ENCODE results near the gene DAPK1. TPM values are rescaled to one million over a fixed set of nuclear protein-coding genes. Genes with fewer than 3 reads are reported as not detected.

The DAPK1 gene
- total RNA-seq, 1 donor from 2014 or later, result 29.5 TPM

- H3K4me3 ChIP-seq, result no peak overlapping the region
- Mint-ChIP-seq H3K4me3 (no peak overlapping the region), H3K36me3 (peaks cover 41% of the 10 kb centered on the region), H3K4me1 (no peaks in the 10 kb centered on the region), H3K27me3 (ENCODE audit: insufficient read depth, low read depth) (peaks cover 4% of the 10 kb centered on the region), H3K9me3 (peaks cover 6% of the 10 kb centered on the region), H3K27ac (no peak overlapping the region)
- no peaks in the 10 kb centered on the region for H3K27me3 ChIP-seq
- H3K36me3 ChIP-seq, result no peaks in the 10 kb centered on the region
- no peak overlapping the region for H3K4me2 ChIP-seq
- DNase-seq (ENCODE audit: low spot score), result no peak
- no peaks in the 10 kb centered on the region for H3F3A ChIP-seq (ENCODE audit: low read depth)
- H3K9ac ChIP-seq, result no peak overlapping the region
- no peaks in the 10 kb centered on the region for H4K20me1 ChIP-seq (ENCODE audit: low read depth)
- H3K79me2 ChIP-seq (ENCODE audit: low read depth), result no peaks in the 10 kb centered on the region
- H2AFZ ChIP-seq (replicated peaks), result no peak overlapping the region
- no peak overlapping the region for H3K27ac ChIP-seq
- no peaks in the 10 kb centered on the region for H3K9me3 ChIP-seq (ENCODE audit: low read depth)
- TF ChIP-seq EZH2 (IDR thresholded peaks at IDR 0.05), result no peak
- TF ChIP-seq EZH2phosphoT487 (IDR thresholded peaks at IDR 0.05), result no peak
- TF ChIP-seq CTCF (IDR thresholded peaks at IDR 0.05), result no peak
- no peaks in the 10 kb centered on the region for H3K4me1 ChIP-seq
These were observed 170.6 kb downstream of the DAPK1 start for GRCh38 chr9:87668222-87668621.

GRCh38 chr9:87668722-87669121, 171.1 kb downstream of the DAPK1 start:
- Mint-ChIP-seq H3K36me3 (peaks cover 39% of the 10 kb centered on the region), H3K4me1 (no peaks in the 10 kb centered on the region), H3K27ac (no peak overlapping the region), H3K9me3 (peaks cover 6% of the 10 kb centered on the region), H3K4me3 (no peak overlapping the region), H3K27me3 (ENCODE audit: insufficient read depth, low read depth) (peaks cover 3% of the 10 kb centered on the region)
- no peak overlapping the region for H3K4me3 ChIP-seq
- H3K4me2 ChIP-seq, result no peak overlapping the region
- no peak overlapping the region for H3K27ac ChIP-seq
- no peak overlapping the region for H3K9ac ChIP-seq
- H3K27me3 ChIP-seq, result no peaks in the 10 kb centered on the region
- DNase-seq (ENCODE audit: low spot score), result no peak
- H3K36me3 ChIP-seq, result no peaks in the 10 kb centered on the region
- no peaks in the 10 kb centered on the region for H3K9me3 ChIP-seq (ENCODE audit: low read depth)
- H4K20me1 ChIP-seq (ENCODE audit: low read depth), result no peaks in the 10 kb centered on the region
- H3F3A ChIP-seq (ENCODE audit: low read depth), result no peaks in the 10 kb centered on the region
- TF ChIP-seq EZH2 (IDR thresholded peaks at IDR 0.05) (no peak), CTCF (IDR thresholded peaks at IDR 0.05) (no peak), EZH2phosphoT487 (IDR thresholded peaks at IDR 0.05) (no peak)
- H3K4me1 ChIP-seq, result no peaks in the 10 kb centered on the region
- H2AFZ ChIP-seq (replicated peaks), result no peak overlapping the region
- H3K79me2 ChIP-seq (ENCODE audit: low read depth), result no peaks in the 10 kb centered on the region

GRCh38 chr9:87670572-87671264, 173.1 kb downstream of the DAPK1 start:
- Mint-ChIP-seq H3K9me3 (peaks cover 6% of the 10 kb centered on the region), H3K27me3 (ENCODE audit: insufficient read depth, low read depth) (peaks cover 3% of the 10 kb centered on the region), H3K36me3 (peaks cover 26% of the 10 kb centered on the region), H3K27ac (no peak overlapping the region), H3K4me1 (no peaks in the 10 kb centered on the region), H3K4me3 (no peak overlapping the region)
- no peaks in the 10 kb centered on the region for H3K4me1 ChIP-seq
- H3K27ac ChIP-seq, result no peak overlapping the region
- no peaks in the 10 kb centered on the region for H3K27me3 ChIP-seq
- no peaks in the 10 kb centered on the region for H3F3A ChIP-seq (ENCODE audit: low read depth)
- no peak overlapping the region for H3K4me2 ChIP-seq
- H3K9ac ChIP-seq, result no peak overlapping the region
- no peaks in the 10 kb centered on the region for H3K36me3 ChIP-seq
- TF ChIP-seq EZH2 (IDR thresholded peaks at IDR 0.05), result no peak
- no peak for TF ChIP-seq EZH2phosphoT487 (IDR thresholded peaks at IDR 0.05)
- no peak for TF ChIP-seq CTCF (IDR thresholded peaks at IDR 0.05)
- no peaks in the 10 kb centered on the region for H3K79me2 ChIP-seq (ENCODE audit: low read depth)
- H2AFZ ChIP-seq (replicated peaks), result no peak overlapping the region
- no peaks in the 10 kb centered on the region for H4K20me1 ChIP-seq (ENCODE audit: low read depth)
- DNase-seq (ENCODE audit: low spot score), result no peak
- no peaks in the 10 kb centered on the region for H3K9me3 ChIP-seq (ENCODE audit: low read depth)
- H3K4me3 ChIP-seq, result no peak overlapping the region

Measured in neural progenitor cell (in vitro differentiated cells).